Measurements from ENCODE around the gene JMJD1C.

DNA sequence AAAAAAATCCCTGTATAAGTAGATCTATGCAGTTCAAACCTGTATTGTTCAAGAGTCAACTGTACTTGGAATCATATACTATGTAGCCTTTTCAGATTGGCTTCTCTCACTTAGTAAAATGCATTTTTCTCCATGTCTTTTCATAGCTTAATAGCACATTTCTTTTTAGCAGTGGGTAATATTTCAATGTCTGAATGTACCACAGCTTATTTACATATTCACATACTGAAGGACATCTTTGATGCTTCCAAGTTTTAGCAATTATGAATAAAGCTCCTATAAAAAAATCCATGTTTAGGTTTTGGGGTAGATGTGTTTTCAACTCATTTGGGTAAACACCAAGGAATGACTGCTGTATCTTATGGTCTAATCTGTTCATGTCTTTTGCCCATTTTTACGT, 177.6 kb downstream of the JMJD1C start:
- TF ChIP-seq, protein P1, sequence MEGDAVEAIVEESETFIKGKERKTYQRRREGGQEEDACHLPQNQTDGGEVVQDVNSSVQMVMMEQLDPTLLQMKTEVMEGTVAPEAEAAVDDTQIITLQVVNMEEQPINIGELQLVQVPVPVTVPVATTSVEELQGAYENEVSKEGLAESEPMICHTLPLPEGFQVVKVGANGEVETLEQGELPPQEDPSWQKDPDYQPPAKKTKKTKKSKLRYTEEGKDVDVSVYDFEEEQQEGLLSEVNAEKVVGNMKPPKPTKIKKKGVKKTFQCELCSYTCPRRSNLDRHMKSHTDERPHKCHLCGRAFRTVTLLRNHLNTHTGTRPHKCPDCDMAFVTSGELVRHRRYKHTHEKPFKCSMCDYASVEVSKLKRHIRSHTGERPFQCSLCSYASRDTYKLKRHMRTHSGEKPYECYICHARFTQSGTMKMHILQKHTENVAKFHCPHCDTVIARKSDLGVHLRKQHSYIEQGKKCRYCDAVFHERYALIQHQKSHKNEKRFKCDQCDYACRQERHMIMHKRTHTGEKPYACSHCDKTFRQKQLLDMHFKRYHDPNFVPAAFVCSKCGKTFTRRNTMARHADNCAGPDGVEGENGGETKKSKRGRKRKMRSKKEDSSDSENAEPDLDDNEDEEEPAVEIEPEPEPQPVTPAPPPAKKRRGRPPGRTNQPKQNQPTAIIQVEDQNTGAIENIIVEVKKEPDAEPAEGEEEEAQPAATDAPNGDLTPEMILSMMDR (conservative IDR thresholded peaks at IDR 0.05; ENCODE audit: low read depth, low read length), result no peak
- TF ChIP-seq EZH2 (IDR thresholded peaks at IDR 0.05; ENCODE audit: low read length, unreplicated experiment) (no peak), EZH2phosphoT487 (IDR thresholded peaks at IDR 0.05; ENCODE audit: borderline replicate concordance, low read length) (no peak)

Data from PC-3 (cell line).